Measurements from ENCODE around the gene ARID5A.

Gene ARID5A

DNA sequence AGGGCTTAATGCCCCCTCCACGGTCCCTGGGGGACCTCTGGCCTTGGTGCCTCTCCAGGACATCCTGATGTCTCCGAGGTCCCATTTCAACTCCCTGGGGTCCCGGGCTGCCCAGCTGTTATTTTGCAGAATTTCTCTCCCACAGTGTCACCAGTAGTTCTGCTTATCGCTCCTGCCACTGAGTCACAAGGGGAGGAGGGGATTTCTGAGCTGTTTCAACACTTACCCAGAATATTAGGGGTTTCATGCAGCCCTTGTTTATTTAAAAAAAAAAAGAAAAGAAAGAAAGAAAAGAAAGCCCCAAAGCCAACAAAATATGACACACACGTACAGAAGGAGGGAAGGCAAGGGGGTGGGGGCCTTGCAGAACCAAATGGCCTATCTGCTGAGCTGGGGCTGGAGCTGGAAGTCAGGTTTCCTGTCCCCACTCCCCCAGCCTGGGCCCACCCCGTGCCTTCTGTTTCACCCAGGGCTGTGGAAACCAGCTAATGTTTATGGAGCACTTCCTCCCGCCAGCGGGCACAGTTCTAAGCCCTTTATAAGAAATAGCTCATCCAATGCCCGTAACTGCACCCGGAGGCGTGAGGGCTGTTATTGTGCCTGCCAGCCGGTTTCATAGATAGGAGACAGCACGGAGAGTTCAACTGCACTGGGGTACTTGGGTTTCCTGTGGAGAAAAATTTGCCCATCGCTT is 8.4 kb upstream of the ARID5A start:
- no peak for DNase-seq

DNA sequence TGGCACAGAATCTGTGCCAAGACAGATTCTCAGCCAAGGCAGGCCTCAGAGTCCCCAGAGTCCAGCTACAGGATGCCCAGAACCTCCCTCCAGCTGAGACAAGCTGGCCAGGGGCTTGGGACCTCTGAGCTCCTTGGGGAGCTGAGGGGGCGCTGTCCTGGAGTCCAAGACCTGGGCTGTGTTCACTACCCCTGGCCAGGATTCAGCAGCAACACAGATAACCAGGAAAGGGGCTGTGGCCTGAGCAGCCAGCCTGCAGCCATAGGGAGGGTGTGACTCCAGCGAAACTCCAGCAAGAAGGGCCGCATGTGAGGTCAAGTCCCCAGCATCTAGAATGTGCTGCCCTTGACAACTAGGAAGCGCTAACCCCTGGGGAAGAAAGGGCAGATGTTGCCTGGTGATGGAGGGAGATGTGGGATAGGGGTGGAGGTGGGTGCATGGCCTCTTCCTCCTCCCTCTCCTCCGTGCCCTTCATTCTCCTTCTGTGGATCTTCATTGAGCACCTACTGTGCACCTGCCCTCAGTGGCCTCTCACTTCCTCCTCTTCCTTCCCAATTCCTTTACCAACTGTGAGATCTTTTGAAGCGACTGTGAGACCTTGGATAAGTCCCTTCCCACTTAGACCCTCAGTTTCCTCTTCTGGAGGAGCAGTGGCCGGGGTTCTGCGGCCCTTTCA is 7.7 kb upstream of the ARID5A start:
- no peak for DNase-seq

DNA sequence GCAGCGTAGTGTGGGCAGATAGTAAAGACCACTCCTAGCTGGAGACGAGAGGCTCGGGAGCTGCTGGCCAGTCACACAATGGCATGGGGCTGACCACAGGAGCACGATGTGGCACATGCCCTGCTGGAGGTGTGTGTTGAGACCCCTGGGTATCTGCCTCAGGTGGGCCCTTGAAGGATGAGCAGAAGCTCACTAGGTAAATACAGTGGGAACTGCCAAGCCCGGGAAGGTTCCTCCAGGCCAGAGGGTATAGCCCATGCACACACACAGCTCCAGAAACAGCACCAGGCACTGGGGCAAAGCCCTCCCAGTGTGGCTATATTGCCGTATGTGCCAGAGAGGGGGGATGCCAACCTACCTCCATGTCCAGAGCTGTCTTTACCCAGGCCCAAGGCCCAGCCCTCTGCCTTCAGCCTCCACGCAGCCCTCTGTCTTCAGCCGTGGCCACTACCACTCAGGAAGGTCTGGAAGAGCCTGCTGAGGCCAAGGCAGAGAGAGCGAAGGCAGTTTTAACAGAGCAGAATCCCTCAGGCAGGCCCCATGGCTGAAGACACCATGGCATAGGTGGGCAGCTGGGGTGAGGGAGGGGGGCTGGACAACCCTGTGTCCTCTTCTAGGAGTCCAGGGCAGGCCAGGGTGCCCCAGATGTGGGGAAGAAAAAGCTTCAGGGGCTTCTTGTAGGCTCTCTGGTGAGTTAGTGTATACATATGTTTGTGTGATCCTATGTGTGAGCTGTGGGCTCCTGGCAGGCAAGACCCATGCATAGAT is 7.0 kb upstream of the ARID5A start:
- DNase-seq: no peak

DNA sequence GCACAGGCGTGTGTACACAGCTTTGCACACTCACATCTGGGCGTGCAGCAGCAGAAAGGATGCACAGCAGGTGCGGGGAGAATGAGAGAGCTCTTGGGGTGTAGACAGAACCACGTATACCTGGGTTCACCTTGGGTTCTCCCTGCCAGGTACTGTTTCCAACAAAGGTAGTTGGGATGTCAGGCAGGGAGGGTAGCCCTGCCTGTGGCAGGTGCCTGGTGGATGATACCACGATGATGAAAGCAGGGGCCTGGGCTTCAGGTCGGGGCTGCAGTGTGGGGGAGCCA is 6.5 kb upstream of the ARID5A start:
- no peak for DNase-seq

DNA sequence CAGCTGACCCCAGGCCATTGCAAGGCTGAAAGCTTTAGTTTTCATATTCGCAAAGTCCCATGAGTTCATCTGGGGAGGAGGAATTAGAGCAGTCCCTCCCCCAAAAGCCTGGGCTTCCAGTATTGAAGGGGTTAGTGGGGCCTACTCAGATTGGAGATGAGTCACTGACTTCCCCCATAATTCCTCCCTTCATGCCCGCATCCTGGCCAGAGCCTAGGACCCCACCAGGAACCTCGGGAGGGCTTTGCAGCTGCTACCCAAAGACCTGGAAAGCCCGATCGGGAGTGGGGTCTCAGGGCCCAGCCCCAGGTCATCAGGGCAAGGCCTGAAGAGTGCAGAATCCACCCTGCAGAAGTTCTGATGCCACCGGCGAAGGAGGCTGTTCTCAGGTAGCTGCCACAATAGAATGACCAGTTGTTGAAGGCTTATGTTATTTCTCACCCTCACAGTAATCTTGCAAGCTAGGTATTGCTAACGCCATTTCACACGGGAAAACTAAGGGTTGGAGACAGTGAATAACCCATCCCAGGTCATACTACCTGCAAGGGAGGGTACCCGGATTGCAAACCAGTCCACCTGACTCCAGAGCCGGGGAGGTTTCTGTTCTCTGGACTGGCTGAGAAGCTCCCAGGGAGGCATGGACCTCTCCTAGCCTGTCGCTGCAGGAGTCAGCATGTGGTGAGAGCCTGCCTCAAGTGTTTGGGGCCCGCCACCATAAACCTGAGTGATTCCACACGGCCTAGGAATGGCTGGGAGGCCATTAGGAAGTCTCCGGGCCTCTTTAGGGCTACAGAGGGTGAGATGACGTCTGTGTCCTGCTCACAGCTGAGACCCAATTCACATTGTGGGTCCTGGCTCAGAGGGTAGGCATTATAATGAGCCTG is 5.8 kb upstream of the ARID5A start:
- no peak for DNase-seq

DNA sequence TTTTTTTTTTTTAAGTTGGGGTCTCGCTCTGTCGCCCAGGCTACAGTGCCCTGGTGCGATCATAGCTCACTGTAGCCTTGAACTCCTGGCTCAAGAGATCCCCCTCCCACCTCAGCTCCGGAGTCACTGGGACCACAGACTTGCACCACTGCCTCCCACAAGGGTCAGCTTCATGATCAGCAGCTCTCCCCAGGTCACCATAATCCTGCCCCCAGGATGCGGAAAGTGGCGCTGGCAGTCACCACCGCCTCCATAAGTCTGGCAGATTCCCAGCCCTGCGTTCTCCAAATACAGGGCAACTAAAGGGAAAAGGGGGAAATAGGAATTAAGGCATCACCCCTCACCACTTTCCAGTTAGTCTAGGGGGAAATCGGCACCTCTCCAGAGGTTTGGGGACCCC is 5.2 kb upstream of the ARID5A start:
- no peak for DNase-seq

DNA sequence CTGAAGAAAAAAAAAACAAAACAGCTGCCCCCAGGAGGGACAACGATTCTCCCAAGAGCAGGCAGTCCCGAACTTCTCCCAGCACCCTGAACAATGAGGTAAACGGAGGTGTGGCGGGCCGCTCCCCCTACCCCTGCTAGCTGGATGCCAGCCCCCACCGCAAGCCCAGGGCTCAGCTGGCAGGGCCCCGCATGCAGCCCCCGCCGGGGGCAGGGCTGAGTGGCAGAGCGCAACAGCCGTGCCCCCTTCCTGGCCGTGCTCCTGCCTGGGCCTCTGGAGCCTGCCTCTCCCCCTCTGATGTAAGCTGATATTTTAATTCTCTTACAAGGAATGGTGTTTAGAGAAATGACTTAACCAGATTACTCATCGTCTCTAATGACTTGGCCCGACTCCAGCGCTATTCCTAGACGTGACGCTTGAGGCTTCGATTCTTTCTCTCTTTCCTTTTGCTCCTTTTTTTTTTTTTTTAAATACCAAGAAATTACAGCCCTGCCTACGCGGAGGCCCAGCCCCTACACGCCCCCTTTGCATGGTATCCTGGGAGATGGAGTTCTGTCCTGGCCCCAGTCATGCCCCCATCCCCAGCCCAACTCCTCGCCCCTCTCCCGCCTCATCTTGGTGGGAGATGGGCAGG is 4.6 kb upstream of the ARID5A start:
- DNase-seq: peak; percentile 90

DNA sequence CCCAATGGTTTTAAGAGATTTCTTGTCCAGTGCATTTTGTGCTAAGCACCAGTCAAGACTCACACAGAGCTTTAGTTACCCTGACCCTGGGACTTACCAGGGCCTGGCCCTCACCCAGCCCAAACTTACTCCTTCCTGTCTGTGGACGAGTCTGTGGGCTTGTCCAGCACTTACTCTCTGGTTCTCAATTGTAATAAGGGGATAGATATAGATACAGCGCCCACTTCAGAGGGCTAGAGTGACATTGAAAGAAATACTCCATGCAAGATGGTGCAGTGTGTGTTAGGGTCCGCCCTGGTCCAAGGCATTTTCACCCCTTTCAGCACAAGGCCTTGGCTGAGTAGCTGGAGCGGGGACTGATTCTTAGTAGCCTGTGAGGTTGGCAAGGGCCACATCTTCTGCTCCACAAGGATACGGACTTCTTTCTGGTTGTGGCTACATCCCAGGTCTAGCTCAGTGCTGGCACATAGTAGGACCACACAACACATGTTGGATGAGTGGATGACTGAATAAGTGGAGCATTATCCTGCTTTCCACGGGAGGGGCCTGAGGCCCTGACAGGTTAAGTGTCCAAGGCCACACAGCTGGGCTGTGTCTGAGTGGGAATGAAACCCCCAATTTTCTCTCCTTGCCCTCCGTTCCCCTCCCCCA is 3.8 kb upstream of the ARID5A start:
- no peak for DNase-seq

DNA sequence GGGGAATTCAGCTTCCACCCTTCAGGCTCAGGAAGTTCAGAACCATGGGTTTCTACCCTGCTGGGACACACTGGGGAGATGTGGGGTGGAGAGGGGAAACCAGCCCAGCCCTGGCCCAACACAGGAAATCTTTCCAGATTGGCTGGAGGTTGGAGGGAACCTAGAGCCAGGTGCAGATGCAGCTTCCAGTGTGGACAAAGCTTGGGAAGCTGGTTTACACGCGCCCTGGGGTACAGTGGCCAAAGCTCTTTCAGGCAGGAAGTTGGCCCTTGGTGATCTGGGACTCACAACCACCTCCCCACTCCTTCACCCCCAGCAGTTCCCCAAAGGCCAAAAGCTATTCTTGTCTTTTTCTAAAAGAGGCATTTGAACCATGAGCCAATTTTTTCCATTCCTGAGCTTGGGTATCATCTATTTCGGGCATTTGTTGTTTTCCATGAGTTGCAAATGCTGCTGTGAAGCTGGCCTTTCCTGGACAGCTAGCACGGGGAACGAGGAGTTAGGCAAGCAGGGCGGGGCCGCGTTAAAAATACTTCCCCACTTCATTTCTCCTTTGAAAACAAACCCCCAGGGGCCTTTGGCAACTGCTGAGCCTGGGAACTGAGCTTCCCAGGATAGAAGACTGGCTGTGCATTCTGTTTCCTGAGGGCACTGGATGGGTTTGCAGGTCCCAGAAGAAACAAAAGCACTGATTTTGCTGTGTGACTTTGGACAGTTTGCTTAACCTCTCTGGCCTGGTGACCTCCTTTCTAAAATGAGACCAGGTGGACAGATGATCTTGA is 3.1 kb upstream of the ARID5A start:
- no peak for DNase-seq

DNA sequence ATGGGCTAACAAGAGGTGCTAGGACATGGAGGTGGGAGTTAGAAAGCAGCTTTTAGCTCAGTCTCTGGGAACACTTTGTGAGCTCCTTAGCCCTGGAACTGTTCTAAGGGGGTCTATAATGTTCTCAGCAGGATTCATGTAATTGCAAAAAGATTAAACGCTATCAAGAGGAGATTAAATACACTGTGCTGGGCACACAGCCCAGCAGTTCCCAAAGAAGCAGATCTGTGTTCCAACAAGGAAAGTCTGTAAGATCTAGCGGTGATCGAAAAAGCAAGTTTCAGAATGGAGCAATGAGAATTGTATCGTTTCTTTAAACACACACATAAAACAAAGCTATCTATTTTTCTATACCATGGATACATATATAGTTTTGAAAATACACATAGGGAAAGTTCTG is 2.4 kb upstream of the ARID5A start:
- no peak for DNase-seq

DNA sequence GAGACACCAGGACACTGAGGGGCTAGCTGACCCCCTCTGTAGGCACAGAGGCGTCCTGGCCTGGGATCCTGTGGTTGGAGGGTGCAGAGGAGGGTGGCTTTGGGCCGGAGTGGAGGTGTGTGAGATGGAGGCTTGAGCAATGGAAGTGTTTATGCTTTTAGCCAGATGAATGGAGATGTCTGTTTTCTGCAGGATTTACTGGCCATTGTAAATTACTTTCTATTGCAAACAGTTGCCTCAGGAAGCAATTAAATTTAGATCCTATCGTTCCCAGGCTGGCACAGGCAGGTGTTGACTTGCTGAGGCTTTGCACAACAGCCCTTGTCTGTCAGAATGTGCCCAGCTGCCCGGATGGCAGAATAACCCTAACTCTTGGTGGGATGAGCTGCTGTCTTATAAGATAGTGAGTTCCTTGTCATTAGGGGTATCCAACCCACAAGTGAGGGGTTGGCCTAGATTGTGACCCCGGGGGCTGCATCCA is 1.8 kb upstream of the ARID5A start:
- no peak for DNase-seq

DNA sequence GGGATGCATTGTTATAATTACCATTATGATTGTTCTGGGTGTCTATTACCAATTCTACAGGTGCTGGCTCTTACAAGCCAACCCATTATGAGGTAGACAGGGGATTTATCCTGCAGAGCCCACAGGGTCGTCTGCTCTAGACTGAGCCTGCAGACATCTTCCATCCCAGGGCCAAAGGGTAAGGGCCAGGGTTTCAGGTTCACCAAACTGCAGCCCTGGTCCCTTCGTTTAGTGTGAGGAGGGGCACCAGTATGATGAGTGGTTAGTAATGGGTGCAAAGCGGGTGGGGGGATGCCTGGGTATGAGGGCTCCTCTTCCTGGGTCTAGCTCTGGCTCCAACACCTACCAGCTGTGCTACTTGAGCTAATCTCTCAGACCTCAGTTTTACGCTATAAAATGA is 1.2 kb upstream of the ARID5A start:
- DNase-seq: no peak

DNA sequence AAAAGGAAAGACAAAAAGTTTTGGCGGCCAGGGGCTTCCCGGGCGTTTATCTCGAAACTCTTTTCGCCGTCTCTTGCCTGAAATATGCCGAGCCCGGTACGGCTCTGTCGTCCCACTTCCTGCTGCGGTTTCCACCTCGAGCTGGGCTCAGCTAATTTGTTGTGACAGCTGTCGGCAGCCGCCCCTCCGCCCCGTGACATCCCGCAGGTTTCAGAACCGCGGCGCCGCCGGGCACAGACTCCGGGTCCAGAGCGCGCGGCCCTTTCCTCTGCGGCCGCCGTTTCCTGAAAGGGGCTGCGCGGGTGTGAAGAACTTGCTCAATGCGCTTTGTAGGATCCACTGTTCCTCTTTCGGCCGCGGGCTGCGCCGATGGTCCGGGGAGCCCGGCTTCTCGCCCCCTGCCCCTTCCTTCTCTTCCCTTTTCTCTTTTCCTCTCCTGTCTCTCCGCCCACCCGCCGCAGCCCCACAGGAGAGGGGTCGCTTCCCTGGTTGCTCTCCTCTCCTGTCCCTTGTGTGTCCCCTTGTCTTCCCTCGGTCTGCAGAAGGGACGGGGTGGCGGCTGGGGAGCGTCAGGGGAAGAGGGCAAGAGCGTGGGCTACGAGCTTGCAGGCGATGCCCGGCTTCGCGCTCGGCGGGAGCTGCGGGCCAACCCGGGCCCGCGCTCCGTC is 648 bp downstream of the ARID5A start:
- DNase-seq: no peak

DNA sequence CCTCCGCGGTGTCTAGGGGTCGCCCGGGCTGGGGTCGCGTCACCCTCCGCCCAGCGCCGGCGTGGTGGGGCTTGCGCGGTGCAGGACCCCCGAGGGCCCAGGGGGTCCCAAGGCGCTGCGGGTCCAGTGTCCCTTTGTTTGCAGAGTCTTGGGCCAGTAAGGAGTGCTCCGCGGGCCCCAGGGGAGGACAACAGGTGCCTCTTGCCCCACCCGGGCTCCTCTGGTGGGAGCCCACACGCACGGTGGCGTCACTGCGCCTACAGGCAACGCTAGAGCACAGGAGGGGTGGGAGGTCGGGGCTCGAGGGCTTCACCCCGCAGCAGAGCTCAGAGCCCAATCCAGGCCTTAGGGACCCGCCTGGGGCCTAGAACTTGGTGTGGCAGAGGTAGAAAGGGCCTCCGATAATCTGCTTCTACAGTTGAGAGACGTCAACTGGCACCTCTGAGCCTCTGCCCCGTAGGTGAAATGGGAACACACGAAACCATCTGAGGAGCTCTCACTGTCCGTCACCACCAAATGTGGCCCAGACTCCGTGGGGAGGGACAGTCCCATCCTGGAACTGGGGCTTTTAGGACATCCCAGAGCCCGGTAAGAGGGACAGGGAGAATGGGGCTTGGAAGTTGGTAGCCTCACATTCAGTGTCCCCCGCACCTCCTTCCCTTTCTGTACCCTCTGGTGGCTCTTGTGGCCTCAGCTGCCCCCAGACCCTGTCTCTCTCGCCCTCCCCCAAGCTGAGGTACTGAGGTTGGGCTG is 1.4 kb downstream of the ARID5A start:
- no peak for DNase-seq

DNA sequence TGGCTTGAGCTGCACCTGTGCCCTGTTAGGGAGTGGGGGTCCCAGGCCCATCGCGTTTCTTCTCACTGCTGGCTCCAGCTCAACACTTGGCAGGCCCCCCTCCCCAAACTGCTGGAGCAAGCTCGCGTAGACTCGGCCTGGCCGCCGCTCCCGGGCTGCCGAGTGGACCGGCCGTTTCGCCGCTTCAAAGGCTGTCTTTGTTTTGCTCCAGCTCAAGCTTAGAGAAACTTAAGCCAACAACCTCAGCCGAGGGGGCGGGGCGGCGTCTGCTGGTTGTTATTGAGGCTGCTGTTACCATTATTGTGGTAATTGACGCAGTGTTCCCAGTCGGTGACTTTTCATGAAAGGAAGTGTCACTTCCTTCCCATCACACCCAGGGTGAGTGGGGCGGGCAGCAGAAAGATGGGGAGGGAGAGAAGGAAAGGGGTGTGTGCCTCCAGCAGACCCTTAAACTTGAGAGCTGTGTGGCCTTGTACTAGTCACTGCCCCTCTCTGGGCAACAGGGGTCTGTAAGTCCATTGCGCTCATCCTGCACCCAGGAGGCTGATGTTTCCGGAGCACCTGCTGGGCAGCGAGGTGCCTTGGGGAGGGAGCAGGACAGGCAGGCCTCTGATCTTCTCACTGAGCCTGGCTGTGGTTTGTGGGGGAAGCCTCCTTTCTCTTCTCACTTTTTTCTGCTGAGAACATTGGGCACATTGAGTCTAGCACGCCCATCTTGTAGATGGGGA is 2.1 kb downstream of the ARID5A start:
- no peak for DNase-seq

DNA sequence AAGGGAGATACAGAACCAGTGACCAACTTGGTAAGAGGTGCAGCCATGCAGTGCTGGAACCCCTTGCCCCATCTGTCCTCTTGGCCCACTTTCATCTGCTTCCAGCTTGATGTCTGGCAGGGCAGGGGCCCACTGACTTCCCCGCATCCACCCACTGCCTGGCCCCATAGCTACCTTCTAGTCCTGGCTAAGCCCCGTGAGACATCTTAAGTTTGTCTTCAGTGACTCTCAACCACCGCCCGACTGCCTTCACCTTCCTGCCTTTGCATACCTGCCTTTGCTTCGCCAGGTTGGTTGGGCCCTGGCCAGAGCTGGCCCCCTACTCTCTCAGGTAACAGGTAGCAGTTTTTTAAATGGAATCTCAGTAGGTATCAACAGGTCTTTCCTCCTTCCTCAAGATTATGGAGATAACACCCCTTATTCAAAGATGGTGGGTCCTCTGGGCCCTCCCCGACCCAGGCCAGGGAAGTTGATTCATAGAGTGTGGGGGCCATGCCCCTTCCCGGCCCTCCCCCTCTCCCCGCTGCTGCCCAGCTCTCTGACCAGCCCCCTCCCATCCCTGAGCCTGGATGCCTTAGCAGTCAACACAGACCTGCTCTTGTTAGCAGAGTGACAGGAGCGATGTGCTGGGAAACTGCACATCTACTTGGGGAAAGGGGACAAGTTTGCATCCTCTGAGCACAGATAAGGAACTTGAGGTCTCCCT is 2.8 kb downstream of the ARID5A start:
- no peak for DNase-seq

DNA sequence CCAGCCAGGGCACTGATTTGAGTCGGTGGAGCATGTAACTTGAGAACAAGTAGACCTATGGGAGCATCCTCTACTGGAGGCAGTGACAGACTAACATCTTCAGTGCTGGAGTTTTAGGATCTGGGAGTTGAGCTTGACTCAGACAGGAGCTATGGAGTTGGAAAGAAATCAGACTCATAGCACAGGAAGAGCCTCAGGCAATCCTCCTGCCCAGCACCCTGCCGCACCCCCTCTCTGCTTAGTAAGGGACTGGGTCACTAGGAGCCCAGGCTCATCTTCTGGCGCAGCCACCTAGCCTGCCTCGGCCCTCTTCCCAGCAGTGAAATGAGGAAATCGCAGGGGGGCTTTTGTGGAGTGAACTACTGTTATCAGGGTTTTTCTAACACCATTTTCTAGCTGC is 3.6 kb downstream of the ARID5A start:
- DNase-seq: no peak

DNA sequence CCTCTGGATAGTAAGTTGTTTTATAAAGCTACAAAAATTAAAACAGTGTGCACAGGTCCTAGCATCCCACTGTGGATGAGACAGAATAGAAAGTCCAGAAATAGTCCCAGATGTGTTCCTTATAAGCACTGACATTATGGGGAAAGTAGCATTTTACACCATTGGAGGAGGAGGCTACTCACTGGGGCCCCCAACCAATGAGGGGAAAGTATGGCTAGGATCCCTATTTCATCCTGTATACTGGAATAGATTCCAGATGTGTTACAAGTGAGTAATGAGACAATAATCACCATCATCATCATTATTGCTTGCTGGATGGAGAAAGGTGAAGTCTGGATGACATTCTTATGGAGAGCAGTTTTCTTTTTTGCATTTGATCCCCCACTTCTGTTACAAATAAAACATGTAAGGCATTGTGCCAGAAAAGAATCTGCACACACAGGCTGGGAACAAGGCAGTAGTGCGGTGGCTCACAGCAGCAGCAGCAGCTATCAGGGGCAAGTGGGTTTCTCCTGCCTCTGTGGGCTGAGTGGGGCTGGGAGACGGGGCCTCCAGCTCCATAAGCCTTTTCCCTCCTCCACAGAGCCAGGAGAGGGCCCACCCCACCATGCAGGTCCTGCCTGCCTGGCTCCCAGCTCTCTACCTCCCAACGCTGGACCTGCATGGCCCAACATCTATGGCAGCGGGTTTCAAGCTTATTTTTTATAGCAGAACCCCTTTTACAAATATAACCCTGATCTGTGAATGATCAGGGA is 5.0 kb downstream of the ARID5A start:
- DNase-seq: no peak
